ENCODE measurements around the gene DCTN3.

Gene DCTN3

GRCh38 chr9:34590381-34591247, 29.7 kb downstream of the DCTN3 start:
- no peak for DNase-seq (ENCODE audit: low read depth)

- DNase-seq (ENCODE audit: low read depth), result no peak
These were observed 30.5 kb downstream of the DCTN3 start, which contains the start of gene CNTFR for GRCh38 chr9:34589636-34590380. Gene CNTFR (minus strand): TSS chr9:34589724. CDS start chr9:34568981, 20,743 bp downstream.

DNA sequence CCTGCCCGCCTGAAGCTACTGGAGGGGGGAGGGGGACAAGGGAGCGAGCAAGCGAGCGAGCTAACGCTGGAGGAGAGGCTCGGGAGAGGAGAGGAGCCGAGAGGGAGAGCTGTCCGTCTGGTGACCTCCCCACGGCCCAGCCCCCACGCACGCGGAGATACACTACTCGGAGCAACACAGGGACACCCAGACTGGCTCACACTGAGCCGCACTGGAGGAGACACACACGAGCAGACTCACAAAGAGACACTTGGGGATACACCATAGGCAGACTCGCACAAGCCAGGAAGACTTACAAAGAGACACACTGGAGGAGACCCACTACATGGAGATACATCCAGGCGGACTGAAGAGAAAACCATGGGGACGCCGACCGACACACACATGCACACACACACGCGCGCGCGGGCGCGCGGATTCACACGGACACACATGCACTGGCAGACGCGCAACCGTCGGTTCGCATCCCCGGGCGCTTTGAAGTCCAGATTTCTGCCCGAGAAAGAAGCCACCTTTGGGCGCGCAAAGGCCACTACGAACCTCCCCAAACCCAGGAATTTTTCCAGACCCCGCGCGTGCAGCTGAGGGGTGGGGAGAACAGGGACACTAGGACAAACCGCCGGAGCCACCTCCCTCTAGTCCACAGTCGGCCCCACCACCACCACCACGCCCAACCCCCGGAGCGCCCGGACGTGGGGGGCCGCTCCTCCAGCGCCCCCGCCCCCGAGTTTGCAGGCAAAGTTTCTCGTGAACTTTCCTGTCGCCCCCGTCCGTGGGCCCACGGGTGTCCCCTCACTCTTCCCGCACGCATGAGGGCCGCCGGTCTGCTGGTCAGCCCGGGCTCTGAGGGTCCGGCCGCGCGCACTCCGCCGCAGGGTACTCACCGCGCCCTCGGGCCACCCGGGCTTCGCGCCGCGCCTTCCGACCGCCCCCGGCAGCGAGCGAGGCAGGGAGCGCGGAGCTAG, 31.3 kb downstream of the DCTN3 start:
- no peak for DNase-seq (ENCODE audit: low read depth)

DNA sequence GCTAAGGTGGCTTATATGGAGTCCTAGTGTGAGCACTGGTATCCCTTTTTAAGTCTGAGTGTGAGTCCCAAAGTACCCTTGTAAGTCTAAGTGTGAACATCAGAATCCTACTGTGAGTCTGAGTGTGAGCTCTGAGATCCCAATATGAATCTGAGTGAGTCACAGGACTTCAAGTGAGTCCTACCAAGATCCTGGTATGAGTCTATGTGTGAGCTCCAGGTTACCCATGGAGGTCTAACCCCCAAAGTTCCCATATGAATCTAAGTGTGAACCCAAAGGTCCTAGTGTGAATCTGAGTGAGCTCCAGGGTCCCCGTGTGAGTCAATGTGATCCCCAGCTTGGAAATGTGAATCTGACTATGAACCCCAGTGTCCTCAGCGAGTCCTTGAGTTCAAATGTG, 33.0 kb downstream of the DCTN3 start:
- no peak for DNase-seq (ENCODE audit: low read depth)

GRCh38 chr9:34585946-34586669, 34.2 kb downstream of the DCTN3 start:
- DNase-seq (ENCODE audit: low read depth), result no peak

- no peak for DNase-seq (ENCODE audit: low read depth)
These were observed 35.3 kb downstream of the DCTN3 start for GRCh38 chr9:34584970-34585369.

- no peak for DNase-seq (ENCODE audit: low read depth)
These were observed 37.5 kb downstream of the DCTN3 start for GRCh38 chr9:34582787-34583186.

DNA sequence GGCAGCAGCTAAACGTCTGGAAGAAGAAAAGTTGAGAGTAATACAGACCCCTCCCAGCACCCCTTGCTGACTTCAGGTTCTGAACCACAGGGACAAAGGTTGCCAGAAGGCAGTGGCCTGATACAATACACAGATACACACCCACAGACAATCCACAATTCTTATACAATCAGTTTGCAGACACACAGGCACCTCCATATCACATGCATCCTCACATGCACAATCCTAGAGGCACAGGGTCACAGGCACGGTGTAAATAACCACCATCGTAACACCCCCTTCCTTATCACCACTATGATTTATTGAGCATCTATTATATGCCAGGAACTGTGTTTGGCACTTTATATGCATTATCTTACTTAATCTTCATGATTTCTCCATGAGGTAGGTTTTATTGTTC, 39.0 kb downstream of the DCTN3 start:
- no peak for DNase-seq (ENCODE audit: low read depth)

DNA sequence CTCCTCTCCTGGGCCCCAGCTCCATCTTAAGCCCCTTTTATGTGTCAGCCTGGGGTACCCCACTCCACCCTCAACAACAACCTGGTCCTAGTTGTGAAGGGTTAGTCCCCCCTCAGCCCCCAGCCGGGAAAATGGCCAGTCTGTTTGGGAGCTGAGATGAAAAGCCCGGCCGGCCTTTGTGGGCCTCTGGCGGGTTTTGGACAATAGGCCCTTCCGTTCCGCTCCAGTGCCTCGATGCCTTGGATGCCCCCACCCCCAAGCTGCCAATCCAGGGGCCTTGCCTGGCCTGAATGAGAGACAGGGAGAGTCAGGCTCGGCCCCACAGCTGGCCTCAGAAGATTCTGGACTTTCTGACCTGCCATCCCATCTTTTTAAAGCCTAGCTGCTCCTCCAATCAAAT, 39.9 kb downstream of the DCTN3 start:
- DNase-seq (ENCODE audit: low read depth), result no peak

- no peak for DNase-seq (ENCODE audit: low read depth)
These were observed 40.5 kb downstream of the DCTN3 start for GRCh38 chr9:34579808-34580163.

DNA sequence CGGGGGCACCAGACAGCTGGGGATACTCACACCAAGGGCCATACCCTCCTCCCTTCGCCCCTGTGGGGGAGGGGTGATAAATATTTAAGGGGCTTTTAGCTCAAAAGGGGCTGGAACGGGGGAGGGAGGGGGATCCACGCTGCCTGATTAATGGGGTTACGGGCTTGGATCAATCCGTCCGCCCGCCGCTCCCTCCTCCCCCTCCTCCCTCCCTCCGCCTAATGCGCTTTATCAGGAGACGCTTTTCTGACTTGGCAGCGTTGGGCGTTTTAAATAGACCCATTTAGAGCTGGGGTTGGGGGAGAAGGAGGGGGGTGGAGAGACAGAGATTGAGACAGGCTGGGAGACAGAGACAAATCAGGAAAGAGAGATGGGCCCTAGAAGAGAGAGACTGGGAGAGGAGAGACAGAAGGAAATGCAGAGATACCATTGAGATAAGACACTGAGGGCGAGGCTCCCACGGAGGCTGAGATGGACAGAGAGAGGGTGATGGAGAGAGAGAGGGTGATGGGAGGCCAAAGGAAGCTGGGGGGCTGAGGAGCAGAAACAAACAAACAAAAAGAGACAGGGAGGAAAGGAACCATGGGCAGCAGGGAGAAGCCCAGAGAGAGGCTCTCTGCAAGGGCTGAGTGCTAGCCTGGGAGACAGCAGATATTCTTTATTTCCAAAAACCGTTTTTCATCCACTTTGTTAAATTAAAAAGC, 41.0 kb downstream of the DCTN3 start:
- DNase-seq (ENCODE audit: low read depth), result no peak

DNA sequence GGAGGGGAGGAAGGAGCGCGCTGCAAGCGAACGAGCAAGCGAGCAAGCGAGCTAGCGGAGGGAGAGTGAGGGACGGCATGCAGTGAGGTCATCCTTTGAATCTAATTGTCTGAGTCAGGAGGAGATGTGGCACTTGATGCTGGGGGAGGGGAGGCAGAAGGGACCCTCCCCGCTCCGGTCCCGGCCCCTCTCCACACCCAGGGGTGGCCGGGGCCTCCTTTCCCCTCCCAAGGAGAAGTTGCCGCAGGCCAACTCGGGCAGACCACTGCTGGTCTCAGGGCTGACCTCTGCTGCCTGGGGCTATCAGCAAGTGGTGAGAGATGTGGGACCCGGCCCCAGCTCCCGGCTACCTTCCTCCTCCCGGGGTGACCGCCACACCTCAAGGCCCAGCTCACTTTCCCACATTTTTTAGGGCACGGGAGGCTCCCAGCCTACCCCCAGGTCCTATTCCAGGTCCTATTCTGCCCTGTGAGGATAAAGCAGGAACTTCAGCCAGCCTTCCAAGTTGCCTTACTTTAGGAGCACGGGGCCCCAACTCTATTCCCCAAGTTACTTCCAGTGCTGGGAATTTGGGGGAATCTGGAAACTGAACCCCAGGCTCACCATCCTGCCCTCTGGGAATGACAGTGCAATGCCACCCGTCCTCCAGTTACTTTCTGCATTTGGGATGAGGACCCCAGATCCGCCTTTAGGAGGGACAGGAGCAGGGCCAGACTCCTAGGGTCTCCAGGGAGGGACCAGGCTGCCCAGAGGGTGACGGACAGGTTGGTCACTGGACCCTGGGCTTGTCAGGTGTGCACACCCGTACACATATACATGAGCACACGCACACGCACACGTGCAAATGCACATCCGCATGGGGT, 41.8 kb downstream of the DCTN3 start:
- no peak for DNase-seq (ENCODE audit: low read depth)

GRCh38 chr9:34577400-34578240, 42.7 kb downstream of the DCTN3 start:
- no peak for DNase-seq (ENCODE audit: low read depth)

GRCh38 chr9:34576597-34577399, 43.5 kb downstream of the DCTN3 start:
- no peak for DNase-seq (ENCODE audit: low read depth)

DNA sequence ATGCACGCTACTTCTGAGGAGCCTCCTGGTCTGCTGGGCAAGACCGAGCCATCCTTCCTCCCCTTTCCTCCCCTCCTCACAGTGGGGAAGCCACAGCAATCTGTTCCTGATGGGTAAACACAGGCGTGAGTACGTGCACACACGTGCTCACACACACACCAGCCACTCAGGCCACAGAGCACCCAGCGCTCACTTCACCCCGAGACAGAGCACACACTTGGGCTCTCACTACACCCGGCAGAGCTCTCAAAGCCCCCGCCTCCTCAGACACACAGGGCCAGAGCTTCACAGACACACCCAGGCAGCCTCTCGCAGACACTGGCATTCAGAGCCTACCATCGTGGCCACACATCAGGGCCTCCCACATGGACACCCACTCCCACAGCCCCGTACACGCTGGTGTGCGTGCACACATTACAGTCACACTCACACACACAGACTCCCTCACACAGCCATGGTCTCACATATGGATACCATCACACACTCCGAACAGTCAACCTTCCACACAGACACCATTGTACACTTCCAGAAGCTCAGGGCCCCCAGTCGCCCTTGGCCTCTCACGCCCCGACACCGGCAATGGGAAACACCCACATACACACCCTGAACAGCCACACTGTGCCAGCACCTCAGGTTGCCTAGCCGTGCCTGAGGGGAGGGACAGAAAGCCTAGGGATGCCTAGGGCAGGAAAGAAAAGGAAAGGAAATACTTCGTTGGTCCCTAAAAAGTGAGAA, 44.3 kb downstream of the DCTN3 start:
- no peak for DNase-seq (ENCODE audit: low read depth)

GRCh38 chr9:34575241-34575640, 45.1 kb downstream of the DCTN3 start:
- no peak for DNase-seq (ENCODE audit: low read depth)

- DNase-seq (ENCODE audit: low read depth), result no peak
These were observed 45.7 kb downstream of the DCTN3 start for GRCh38 chr9:34574571-34574970.
